GM19023 (cell line): ENCODE measurements around the gene SRSF2.
"Not testable (repeated sequence)": the region's sequence is repeated elsewhere in the genome, so short reads cannot be mapped to it uniquely, and the experiment has no call there.

Experiments used
- ATAC-seq: cut with Tn5 transposase; IDR thresholded peaks from one replicate; pipeline ENCODE4 v1.9.1; 2021; ENCODE audit warnings: mild to moderate bottlenecking, moderate library complexity; ENCODE audit not compliant: unreplicated experiment

SRSF2 gene

DNA sequence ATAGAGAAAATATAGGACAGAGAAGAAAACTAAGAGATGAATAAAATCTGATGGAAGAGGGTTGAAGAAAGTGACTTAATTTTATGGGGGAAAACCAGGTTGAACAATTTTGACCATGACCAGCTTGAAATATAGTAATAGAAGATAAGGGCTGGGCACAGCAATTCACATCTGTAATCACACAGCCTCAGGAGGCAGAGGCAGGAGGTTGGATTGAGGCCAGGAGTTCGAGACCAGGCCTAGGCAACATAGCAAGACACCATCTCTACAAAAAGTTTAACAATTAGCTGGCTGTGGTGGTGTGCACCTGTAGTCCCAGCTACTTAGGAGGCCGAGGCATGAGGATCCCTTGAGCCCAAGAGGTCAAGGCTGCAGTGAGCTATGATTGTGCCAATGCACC is 35.1 kb downstream of the SRSF2 start:
- no peak for ATAC-seq

DNA sequence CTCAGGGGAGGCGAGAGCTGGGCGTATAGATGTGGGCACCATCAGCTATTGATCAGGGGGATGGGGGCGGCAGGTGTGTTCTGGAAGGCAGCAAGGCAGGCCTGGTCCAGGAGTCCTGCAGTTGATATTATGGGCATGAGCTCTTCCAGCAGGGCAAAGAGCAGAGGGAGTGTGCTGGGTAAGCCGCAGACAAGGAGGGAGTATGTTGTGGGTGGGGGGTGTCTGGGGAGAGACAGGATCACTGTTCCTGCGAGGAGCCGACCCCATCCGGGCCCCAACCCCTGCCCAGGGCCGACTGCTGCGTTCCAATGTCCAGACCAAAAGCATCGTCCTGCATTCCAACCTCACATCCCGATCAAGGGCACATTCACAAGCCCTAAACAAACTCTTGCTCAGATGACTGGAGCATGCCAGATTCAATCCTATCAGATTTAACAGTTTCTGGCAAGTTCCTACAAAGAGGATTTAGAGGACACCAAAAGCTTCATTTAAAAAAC is 35.6 kb downstream of the SRSF2 start:
- no peak for ATAC-seq

DNA sequence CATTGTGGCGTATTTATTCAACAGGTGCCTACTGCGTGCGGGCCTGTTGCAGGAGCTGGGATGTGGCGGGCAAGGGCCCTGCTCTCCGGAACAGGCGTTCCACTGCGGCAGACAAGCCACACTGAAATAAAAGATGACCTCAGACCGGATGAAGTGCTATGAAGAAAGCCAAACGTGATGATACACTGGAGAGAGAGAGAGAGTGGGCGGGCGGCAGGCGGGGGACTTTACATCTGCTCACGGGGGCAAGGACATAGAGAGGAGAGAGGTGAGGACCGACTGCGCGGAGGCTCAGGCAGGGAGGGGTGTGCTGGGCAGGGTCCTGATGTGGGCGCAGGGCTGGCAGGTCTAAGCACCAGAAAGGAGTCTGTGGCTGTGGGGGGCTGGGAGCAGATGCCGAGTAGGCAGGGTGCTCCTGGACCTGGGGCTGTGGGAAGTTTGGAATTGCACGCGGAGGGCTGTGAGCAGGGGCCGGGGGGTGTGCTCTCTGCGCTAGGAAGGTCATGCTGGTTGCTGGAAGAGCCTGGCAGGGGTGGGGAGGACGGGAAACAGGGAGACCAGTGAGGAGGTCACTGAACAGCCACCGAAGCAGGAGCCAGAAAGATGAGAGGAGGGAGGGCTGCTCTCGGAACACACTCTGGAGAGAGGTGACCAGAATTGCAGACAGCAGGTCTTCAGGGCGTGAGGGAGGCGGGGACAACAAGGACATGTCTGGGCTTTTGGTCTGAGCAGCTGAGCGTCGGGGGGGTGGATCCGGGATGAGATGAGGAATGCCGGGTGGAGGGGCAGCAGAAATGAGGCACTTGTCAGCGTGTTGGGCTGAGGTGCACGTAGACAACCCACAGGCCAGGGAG is 36.3 kb downstream of the SRSF2 start:
- ATAC-seq: no peak

DNA sequence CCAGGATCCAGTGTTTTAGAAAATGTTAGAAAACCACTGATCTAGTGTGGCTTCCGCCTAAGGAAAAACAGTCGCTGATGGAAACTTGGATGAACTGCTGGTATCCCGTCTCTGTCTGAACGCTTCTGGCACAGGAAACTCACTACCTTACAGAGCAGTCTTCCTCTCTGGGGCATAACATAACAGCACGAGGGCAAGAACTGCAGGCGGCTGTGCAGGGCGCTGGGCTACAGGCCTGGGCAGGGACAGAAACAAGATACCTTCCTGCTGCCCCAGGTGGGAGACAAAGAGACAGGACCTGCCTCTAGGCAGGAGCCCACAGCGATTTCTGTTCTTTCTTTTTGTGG is 36.9 kb downstream of the SRSF2 start:
- ATAC-seq: no peak

GRCh38 chr17:76698466-76698977 is 38.6 kb downstream of the SRSF2 start:
- ATAC-seq: not testable (repeated sequence)

- ATAC-seq: no peak
Measured at GRCh38 chr17:76697702-76698465, 39.2 kb downstream of the SRSF2 start.

DNA sequence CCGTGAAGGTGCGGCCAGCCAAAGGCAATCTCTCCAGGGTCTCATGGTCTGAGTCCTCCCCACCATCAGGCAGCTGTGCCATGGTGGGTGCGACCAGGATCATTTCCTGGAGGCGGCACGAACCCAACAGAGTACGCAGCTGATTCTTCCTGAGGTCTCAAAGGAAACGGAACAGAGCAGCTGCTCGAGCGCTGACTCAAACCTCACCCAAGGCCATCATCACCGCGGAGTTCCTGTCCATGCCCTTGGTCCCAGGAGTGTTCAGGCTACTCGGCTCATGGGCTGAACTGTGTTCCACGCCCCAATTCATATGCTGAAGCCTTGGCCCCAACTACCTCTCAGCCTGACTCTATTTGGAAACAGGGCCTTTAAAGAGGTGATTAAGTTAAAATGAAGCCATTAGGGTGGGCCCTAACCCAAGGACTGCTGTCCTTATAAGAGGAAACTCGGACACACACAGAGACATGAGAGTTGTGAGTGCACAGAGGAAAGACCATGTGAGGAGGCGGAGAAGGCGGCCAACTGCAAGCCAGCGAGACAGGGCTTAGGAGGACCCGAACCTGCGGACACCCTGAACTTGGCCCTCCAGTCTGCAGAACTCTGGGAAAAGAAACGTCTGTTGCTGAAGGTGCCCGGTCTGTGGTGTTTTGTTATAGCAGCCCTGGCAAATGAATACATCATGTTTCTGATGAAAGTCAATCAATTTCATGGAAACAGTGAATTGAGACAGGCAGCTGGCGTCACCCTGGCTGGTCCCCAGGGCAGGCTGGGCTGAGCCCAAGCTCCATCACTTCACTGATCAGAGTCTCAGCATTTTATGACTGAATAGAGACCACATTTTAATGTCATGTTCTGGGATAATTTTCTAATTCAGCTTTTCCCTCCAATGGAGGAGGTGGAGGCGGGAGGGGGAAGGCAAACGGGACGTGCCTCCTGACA is 40.1 kb downstream of the SRSF2 start:
- ATAC-seq: peak; percentile 48

DNA sequence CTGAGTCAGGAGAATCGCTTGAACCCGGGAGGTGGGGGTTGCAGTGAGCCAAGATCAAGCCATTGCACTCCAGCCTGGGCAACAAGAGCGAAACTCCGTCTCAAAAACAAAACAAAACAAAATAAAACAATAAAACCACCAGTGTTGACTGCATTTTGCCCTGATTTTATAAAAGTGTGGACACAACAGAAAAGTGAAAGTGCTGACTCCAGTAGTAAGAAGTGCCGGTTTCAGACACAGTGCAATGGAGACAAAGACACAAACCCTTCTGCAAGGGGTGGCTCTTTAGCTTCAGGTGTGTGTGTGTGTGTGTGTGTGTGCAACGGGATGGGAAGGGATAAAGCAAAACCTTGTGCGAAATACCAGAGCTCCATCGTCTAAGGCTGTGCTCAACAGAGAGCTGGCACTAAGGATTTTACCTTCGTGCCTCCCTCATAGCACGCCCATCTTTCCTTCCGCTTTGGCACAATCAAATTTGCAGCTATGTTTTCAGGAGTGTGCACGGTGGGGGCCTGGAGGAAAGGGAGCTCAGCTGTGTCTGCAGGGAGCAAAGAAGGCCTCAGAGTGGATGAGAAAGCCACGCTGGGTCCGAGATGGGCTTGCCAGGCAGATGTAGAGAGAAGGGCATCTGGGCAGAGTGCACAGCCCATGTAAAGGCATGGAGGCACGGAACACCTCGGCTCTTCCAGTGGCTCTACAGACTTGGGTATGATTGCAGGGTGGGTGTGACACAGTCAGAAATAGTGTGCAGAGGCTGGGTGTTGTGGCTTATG is 41.9 kb downstream of the SRSF2 start:
- ATAC-seq: no peak

DNA sequence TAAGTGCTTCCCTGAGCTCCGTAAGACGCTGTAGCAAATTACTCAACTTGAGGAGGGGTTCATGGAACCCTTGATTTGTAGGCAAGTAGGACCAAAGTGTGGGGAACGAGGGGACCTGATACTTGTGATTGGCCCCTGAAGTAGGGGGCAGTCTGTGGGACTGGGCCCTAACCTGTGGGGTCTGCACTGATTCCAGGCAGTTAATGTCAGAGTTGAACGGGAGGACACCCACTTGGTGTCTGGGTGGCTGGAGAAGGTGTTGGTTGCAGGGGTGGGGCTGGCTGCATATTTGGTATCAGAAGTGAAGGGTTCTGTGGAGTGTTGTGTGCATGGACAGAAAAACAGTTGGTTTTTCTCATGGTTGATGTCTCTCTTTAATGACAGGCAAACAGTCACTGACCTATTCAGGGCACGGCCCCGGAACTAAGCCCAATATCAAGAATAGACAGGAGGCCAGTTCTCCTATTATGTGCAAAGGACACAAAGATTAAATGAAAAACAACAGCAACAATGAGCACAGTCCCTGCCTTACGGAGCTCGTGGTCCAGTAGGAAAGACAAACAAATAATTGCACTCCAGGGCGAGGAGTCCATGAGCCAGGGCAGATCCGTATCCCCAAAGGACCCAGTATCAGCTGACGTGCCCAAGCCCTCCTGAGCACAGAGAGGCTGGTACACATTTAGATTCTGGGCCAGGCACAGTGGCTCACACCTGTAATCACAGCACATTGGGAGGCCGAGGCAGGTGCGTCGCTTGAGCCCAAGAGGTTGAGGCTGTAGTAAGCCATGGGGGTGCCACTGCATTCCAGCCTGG is 45.5 kb downstream of the SRSF2 start:
- ATAC-seq: no peak

GRCh38 chr17:76690596-76691280 is 46.4 kb downstream of the SRSF2 start:
- no peak for ATAC-seq

DNA sequence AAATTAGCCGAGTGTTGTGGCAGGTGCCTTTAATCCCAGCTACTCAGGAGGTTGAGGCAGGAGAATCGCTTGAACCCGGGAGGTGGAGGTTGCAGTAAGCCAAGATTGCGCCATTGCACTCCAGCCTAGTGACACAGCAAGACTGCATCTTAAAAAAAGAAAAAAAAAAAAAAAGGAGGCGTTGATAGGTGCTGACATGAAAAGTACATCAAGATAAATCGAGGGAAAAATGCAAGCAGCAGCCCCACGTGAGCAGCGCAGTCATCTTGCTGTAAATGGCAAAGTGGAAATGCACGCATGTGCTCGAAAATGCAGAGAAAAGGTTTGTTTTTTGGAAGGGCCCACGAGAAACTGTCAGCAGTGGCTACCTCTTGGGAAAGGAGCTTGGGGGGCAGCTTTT is 47.3 kb downstream of the SRSF2 start:
- ATAC-seq: no peak

DNA sequence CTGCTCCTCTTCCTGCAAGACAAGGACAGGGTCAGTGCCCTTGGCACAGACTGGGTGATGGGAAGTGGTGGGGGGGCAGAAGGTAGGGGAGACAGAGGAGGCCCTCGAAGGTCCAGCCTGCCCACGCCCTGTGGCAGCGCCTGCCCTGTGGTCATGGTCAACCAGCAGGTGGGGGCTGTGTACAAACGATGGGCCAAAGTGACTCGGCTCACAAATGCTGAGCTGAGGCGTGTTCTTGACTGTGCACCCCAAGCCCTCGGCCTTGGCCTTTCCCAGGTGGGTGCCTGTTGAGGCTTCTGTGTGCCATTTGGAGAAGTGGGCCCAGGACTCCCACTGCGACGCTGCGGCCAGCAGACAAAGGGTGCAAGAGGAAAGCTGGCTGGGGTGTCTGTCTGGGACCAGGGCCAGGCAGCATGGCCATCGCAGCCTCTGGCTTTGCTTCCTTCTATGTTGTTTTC is 48.9 kb downstream of the SRSF2 start:
- ATAC-seq: no peak

- ATAC-seq: no peak
Measured at GRCh38 chr17:76687298-76688164, 49.6 kb downstream of the SRSF2 start.

GRCh38 chr17:76686538-76687297 is 50.4 kb downstream of the SRSF2 start:
- no peak for ATAC-seq

DNA sequence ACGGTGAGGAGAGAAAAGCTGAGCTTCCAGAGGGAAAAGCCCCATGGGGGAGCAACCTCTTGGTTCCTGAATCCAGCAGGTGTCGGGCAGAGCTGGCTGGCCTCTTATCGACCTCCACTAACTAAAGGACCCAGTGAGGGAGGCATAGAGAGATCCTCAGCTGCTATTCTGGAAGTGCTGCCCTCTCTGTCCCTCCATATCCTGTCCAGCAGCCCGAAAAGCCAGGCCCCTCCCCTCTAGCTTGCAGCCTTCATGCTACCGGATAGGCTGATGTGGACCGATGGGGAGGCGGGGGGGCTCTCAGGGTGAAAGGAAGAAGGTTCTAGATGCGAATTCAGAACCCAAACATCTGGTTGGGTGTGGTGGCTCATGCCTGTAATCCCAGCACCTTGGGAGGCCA is 51.3 kb downstream of the SRSF2 start:
- ATAC-seq: no peak

GRCh38 chr17:76685366-76685765 is 51.8 kb downstream of the SRSF2 start:
- no peak for ATAC-seq

- no peak for ATAC-seq
Measured at GRCh38 chr17:76684756-76685155, 52.4 kb downstream of the SRSF2 start.
